SK-N-SH treated with all-trans-retinoic acid at 6 μM for 48 hours (cell line): ENCODE measurements around the gene PLAAT1.

Source experiments
- GLIS3 ChIP-seq: fragments of 250-450 bp; sonication (Bioruptor Pico); IDR thresholded peaks from 2 replicates; pipeline ENCODE4 v1.5.0; 2020; ENCODE audit warnings: mild to moderate bottlenecking, moderate library complexity
- PPARA ChIP-seq: fragments of 250-450 bp; sonication (Bioruptor Pico); IDR thresholded peaks from 2 replicates; pipeline ENCODE4 v1.5.0; 2020; ENCODE audit warnings: mild to moderate bottlenecking, borderline replicate concordance

DNA sequence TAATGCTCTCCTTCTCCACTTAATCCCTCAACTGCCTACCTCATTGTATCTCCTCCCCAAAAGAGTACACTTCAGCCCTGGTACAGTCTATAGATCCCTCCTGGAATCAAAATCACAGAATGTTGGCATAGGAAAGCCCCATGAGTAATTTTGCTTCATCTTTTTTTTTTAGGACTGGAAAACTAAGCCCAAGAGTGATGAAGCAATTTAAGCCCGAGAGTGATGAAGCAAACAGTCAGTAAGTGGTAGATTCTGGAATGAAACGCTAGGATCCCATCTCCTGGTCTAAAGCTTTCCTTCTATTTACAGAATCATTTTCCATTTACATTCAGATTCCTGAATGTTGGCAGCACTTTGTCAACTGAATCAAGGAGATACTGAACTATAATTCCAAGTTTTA is 29.8 kb upstream of the PLAAT1 start:
- TF ChIP-seq GLIS3 (CRISPR knock-in tag) (no peak), PPARA (CRISPR knock-in tag) (no peak)
